K562 (cell line): Measurements from ENCODE around the gene SDR9C7.

Experiments used
- HNRNPLL ChIP-seq: fragments of 200-400 bp; formaldehyde crosslinking; IDR thresholded peaks from 2 replicates; pipeline ENCODE4 v1.6.1; 2017; ENCODE audit warnings: low read length, low read depth, mild to moderate bottlenecking; ENCODE audit not compliant: poor library complexity, severe bottlenecking
- JUN ChIP-seq, 2 experiments: sonication (generic) in 1 of 2; formaldehyde crosslinking in 1 of 2; IDR thresholded peaks; 2 replicates each; pipeline versions ENCODE4 v1.6.1 to v1.8.0; 2012 to 2022; ENCODE audit warnings: borderline replicate concordance in 2 of 2, mild to moderate bottlenecking in 2 of 2, improper control_type of control experiment in 1 of 2, low read depth in 1 of 2, low read length in 1 of 2, missing genetic modification reagents in 1 of 2
- NFE2L1 ChIP-seq: fragments of 450-650 bp; IDR thresholded peaks from 2 replicates; pipeline ENCODE4 v1.6.1; 2016; ENCODE audit warnings: missing genetic modification characterization, low read depth, mild to moderate bottlenecking, missing compliant biosample characterization, moderate library complexity, borderline replicate concordance
- PHF20 ChIP-seq: fragments of 450-650 bp; IDR thresholded peaks from 2 replicates; pipeline ENCODE4 v1.6.1; 2018; ENCODE audit not compliant: partially characterized antibody
- POLR2A ChIP-seq: fragments of 450-650 bp; conservative IDR thresholded peaks from 2 replicates; pipeline ENCODE4 v1.6.1; 2016
- RAD21 ChIP-seq, 2 experiments: fragments of 250-450 bp in 1 of 2; fragments of 450-650 bp in 1 of 2; sonication (Bioruptor Pico) in 1 of 2; formaldehyde crosslinking in 1 of 2; IDR thresholded peaks in 1 of 2; conservative IDR thresholded peaks in 1 of 2; 2 replicates each; pipeline versions ENCODE4 v1.4.0 to v1.8.0; 2020 to 2022; ENCODE audit warnings: mild to moderate bottlenecking in 2 of 2, moderate library complexity in 1 of 2
- SNAPC5 ChIP-seq: fragments of 250-450 bp; sonication (Bioruptor Pico); IDR thresholded peaks from 2 replicates; pipeline ENCODE4 v1.8.0; 2021; ENCODE audit warnings: moderate library complexity, mild to moderate bottlenecking, inconsistent platforms
- SREBF2 ChIP-seq: sonication (generic); formaldehyde crosslinking; IDR thresholded peaks from 2 replicates; pipeline ENCODE4 v1.4.0; 2020; ENCODE audit warnings: mild to moderate bottlenecking, missing genetic modification reagents
- SRSF9 ChIP-seq: fragments of 200-400 bp; formaldehyde crosslinking; IDR thresholded peaks from 2 replicates; pipeline ENCODE4 v1.6.1; 2017; ENCODE audit warnings: low read depth, low read length, borderline replicate concordance
- TF ChIP-seq, protein P1 (sequence below), 3 experiments: IDR thresholded peaks in 2 of 3; conservative IDR thresholded peaks in 1 of 3; 2 replicates each; pipeline ENCODE4 v1.5.1; 2011 to 2012; ENCODE audit warnings: low read length in 3 of 3, mild to moderate bottlenecking in 3 of 3, control low read depth in 2 of 3, improper control_type of control experiment in 1 of 3, inconsistent platforms in 1 of 3, low read depth in 1 of 3, mixed read lengths in 1 of 3, moderate library complexity in 1 of 3; ENCODE audit not compliant: insufficient read depth in 2 of 3
- TF ChIP-seq, protein P2 (sequence below): fragments of 250-450 bp; sonication (Bioruptor Pico); IDR thresholded peaks from 2 replicates; pipeline ENCODE4 v1.5.0; 2022; ENCODE audit warnings: mild to moderate bottlenecking

GRCh38 chr12:56929780-56930179 is 4.4 kb downstream of the SDR9C7 start:
- TF ChIP-seq NFE2L1 (no peak), POLR2A (no peak), SREBF2 (CRISPR knock-in tag) (no peak), HNRNPLL (no peak), SRSF9 (no peak), RAD21 (CRISPR knock-in tag; conservative IDR thresholded peaks at IDR 0.05 in 1 of 2, IDR thresholded peaks at IDR 0.05 in 1 of 2) (no peak), SNAPC5 (CRISPR knock-in tag) (no peak), JUN (IDR thresholded peaks at IDR 0.05; ENCODE audit: borderline replicate concordance, low read depth, low read length) (no peak), JUN (CRISPR knock-in tag; IDR thresholded peaks at IDR 0.05; ENCODE audit: borderline replicate concordance) (no peak), PHF20 (no peak)
- TF ChIP-seq, protein P1, sequence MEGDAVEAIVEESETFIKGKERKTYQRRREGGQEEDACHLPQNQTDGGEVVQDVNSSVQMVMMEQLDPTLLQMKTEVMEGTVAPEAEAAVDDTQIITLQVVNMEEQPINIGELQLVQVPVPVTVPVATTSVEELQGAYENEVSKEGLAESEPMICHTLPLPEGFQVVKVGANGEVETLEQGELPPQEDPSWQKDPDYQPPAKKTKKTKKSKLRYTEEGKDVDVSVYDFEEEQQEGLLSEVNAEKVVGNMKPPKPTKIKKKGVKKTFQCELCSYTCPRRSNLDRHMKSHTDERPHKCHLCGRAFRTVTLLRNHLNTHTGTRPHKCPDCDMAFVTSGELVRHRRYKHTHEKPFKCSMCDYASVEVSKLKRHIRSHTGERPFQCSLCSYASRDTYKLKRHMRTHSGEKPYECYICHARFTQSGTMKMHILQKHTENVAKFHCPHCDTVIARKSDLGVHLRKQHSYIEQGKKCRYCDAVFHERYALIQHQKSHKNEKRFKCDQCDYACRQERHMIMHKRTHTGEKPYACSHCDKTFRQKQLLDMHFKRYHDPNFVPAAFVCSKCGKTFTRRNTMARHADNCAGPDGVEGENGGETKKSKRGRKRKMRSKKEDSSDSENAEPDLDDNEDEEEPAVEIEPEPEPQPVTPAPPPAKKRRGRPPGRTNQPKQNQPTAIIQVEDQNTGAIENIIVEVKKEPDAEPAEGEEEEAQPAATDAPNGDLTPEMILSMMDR (IDR thresholded peaks at IDR 0.05 in 2 of 3, conservative IDR thresholded peaks at IDR 0.05 in 1 of 3; ENCODE audit: insufficient read depth in 2 of 3, low read depth in 1 of 3, low read length in 3 of 3): no peak
- TF ChIP-seq, protein P2, sequence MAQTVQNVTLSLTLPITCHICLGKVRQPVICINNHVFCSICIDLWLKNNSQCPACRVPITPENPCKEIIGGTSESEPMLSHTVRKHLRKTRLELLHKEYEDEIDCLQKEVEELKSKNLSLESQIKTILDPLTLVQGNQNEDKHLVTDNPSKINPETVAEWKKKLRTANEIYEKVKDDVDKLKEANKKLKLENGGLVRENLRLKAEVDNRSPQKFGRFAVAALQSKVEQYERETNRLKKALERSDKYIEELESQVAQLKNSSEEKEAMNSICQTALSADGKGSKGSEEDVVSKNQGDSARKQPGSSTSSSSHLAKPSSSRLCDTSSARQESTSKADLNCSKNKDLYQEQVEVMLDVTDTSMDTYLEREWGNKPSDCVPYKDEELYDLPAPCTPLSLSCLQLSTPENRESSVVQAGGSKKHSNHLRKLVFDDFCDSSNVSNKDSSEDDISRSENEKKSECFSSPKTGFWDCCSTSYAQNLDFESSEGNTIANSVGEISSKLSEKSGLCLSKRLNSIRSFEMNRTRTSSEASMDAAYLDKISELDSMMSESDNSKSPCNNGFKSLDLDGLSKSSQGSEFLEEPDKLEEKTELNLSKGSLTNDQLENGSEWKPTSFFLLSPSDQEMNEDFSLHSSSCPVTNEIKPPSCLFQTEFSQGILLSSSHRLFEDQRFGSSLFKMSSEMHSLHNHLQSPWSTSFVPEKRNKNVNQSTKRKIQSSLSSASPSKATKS (CRISPR knock-in tag): no peak
